Fibroblast of villous mesenchyme (primary cell): ENCODE measurements around the gene SRSF5. TPM values are rescaled to one million over a fixed set of nuclear protein-coding genes. Genes with fewer than 3 reads are reported as not detected.
"Not testable (repeated sequence)": the region's sequence is repeated elsewhere in the genome, so short reads cannot be mapped to it uniquely, and the experiment has no call there.

Experiments
- DNase-seq: peaks from one replicate; pipeline ENCODE4 v3.0.0-alpha.2; 2010; ENCODE audit warnings: low read depth
- H3K4me3 ChIP-seq: 2 replicates; pipeline ENCODE4 v1.5.1; 2011; ENCODE audit warnings: low read depth, mild to moderate bottlenecking, low read length
- CTCF ChIP-seq: IDR thresholded peaks from 2 replicates; pipeline ENCODE4 v1.5.1; 2012; ENCODE audit warnings: low read depth, mild to moderate bottlenecking, low read length; ENCODE audit not compliant: insufficient read depth
- total RNA-seq: library from RNA; depleted of rRNA; stranded (reverse); fragments of >200 nt; gene quantifications from 2 replicates; pipeline ENCODE4 v1.2.3, GENCODE V29; 2012

SRSF5 gene
- 101 and 116 TPM in 2 replicates for total RNA-seq

- DNase-seq, result peak; percentile 98
- TF ChIP-seq CTCF, result no peak
Measured at GRCh38 chr14:69766984-69767368, at the start of gene SRSF5. Gene SRSF5, plus strand, starts transcription at chr14:69767142. Its CDS starts 1,015 bp downstream, at chr14:69768157.

GRCh38 chr14:69718614-69719013, 48.3 kb upstream of the SRSF5 start:
- not testable (repeated sequence) for DNase-seq, H3K4me3 ChIP-seq

More at GRCh38 chr14:69766984-69767368, at the start of gene SRSF5:
- H3K4me3 ChIP-seq, result peak within 1 kb of the TSS; percentile 100

GRCh38 chr14:69719501-69719951, 47.4 kb upstream of the SRSF5 start:
- TF ChIP-seq CTCF, result no peak
- DNase-seq, result peak; percentile 90
- H3K4me3 ChIP-seq, result no peak overlapping the region

GRCh38 chr14:69720912-69721311, 46.0 kb upstream of the SRSF5 start:
- no peak overlapping the region for H3K4me3 ChIP-seq
- no peak for TF ChIP-seq CTCF
- no peak for DNase-seq

- TF ChIP-seq CTCF, result peak; percentile 98
- H3K4me3 ChIP-seq, result peak overlapping the region; percentile 49
- peak; percentile 69 for DNase-seq
Measured at GRCh38 chr14:69726761-69727511, 40.0 kb upstream of the SRSF5 start.

- DNase-seq, result no peak
- H3K4me3 ChIP-seq, result no peak overlapping the region
- TF ChIP-seq CTCF, result no peak
Measured at GRCh38 chr14:69727860-69728259, 39.1 kb upstream of the SRSF5 start.

GRCh38 chr14:69731919-69732598, 34.9 kb upstream of the SRSF5 start:
- not testable (repeated sequence) for H3K4me3 ChIP-seq, DNase-seq

- not testable (repeated sequence) for H3K4me3 ChIP-seq, DNase-seq
Measured at GRCh38 chr14:69736405-69736804, 30.5 kb upstream of the SRSF5 start.
